Left ventricle myocardium superior (tissue), 1 donor: ENCODE data around the gene JAML. TPM values are rescaled to one million over a fixed set of nuclear protein-coding genes. Genes with fewer than 3 reads are reported as not detected.

Source experiments
- ATAC-seq: fragments of 200-7000 bp; cut with Tn5 transposase; one replicate; pipeline ENCODE4 v1.9.1; 2020; ENCODE audit warnings: mild to moderate bottlenecking, moderate library complexity
- DNase-seq: peaks from one replicate; pipeline ENCODE4 v3.0.0-alpha.2; 2020
- intact Hi-C: fragments of 100-400 bp; cut with micrococcal nuclease; formaldehyde crosslinking; loops from one replicate; pipeline ENCODE4 v1.11.0; 2022
- total RNA-seq: library from RNA; stranded (reverse); fragmentation: NEBNext Ultra II Directional; extraction: Animal tissue kit (Norgen Biotek cat#: 25700); gene quantifications from one replicate; pipeline ENCODE4 v1.2.1, GENCODE V29; 2021
- donor health status: DM: no; HTN: yes; CAD: no; lungs with severe emphysema.

JAML gene
- total RNA-seq, 1 donor from 2014 or later: 4.5 TPM

DNA sequence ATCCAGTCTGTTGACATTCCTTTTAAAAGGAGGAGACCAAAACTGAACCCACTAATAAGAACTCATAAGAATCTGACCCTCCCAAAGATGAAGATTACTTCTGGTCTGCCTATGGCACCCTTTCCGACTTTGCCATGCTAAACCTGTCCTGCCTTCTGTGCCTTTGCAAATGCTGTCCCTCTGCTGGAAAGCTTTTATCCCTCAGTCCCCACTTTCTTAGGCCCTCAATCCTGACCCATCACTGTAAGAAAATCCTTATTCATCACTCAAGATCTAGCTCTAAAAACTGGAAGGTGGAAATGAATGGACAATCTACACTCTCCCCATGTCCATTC, 16.9 kb upstream of the JAML start:
- DNase-seq (no peak), ATAC-seq (peak; percentile 22)
- intact Hi-C loops: no loop called here

DNA sequence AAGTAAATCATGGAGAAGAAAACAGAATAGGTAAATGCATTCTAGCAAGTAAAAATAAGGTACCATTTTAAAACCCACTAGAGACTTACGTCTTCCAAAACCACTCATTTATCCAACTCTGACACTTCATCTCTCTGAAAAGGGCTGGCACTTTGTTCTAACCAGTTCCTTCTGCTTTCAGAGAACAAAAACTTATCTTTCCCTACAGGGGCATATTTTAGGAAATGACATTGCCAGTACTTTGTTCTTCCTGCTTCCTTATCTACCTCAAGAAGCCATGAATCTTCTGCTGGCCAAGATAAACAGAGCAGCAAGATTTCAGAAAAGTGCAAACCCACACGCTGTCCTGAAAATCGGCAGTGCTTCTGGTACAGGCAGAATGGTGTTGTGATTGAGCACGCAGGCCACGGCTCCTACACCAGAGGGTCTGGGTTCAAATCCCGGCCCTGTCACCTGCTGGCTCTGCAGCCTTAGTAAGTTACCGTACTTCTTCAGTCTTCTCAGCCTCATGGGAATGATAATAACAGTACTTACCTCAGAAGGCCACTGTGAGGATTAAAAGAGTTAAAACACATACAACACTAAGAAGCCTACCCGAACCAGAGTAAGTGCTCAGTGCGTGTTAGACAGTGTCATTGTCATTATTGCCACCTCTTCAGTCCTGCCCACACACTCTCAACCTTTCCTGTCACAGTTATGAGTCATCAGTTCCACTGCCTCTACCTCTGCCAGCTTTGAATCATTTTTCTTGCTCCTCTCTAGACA, 16.4 kb upstream of the JAML start:
- intact Hi-C loops: no loop called here
- peak; percentile 87 for ATAC-seq
- DNase-seq: no peak

DNA sequence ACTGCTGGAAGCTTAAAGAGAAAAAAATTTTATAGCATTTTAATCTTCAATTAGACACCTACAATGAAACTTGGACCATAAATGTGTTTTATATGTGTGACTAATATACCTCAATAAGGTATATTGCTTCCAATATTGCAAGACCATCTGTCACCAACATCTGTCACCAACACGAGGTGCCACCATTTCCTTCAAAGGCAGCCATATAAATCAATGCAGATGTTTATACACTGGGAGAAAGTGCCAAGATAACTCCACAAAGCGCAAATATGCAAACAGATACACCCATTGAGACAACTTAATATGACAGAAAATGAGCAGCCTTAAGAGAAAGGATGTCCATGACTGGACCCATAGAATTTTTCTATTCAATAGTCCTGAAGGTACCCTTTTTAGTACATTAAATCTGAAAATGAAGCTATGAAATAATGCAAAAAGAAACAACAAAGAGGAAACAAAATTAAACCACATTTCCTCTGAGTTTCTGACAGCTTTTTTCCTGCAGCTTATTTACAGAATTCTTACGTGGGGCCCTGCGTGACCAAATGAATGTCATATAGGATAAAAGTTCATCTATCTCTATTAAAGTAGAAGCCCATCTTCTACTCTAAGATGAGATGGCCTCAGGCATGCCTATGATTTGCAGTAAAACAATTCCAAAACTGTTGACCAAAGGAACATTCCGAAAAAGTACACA, 14.8 kb upstream of the JAML start:
- DNase-seq: no peak
- no peak for ATAC-seq
- intact Hi-C loops: no loop called here

DNA sequence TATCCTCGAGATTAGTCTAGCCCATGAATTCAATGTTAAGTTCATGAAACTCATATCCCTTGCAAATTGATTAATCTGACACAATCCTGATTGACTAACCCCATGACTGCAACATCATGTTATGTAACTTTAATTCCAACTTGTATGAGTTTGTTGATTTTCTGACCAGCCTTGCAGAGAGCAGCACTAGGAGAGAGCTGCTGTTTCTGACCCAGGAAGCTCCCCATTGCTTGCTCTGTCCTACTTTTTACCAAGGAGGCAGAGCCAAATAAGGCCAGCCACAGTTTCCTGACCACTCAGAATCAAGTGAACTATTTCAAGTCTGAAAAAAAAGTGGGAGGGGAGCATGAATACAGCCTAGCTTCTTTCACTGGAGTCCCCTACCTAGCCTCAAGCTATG, 14.1 kb upstream of the JAML start:
- ATAC-seq (no peak), DNase-seq (no peak)
- intact Hi-C loops: no loop called here

DNA sequence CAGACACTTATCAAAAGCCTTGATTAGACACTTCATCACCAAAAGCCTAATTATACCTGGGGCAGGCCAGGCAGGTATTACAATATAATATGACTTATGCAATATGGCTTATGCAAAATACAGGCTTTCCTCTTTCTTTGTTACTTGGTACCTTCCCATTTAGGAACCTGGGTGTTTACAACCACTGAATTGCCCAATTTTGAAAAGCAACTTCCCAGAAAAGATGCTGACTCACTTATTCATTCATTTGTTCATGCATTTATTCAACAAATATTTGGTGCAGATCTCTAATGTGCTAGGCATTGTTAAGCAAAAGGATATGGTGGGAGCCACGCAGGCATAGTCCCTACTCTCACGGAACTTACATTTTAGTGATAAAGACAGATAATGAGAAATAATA, 13.6 kb upstream of the JAML start:
- DNase-seq (no peak), ATAC-seq (no peak)
- intact Hi-C loops: no loop called here

DNA sequence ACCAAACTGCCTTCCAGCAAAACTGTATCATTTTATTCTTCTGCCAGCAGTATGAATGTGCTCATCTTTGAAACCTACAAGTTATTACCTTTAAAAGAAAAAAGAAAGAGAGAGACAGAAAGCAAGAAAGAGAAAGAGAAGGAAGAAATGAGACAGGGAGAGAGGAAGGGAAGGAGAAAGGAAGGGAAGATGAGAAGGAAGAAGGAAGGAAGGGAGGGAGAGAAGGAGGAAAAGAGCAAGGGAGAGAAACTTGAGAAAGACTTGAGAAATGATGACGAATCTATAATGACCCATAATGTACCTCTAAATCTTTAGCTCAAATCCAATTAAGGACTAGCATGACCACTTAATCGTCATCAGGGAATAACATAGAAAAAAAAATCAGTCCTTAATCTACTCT, 11.4 kb upstream of the JAML start:
- no peak for DNase-seq
- intact Hi-C loops: no loop called here

DNA sequence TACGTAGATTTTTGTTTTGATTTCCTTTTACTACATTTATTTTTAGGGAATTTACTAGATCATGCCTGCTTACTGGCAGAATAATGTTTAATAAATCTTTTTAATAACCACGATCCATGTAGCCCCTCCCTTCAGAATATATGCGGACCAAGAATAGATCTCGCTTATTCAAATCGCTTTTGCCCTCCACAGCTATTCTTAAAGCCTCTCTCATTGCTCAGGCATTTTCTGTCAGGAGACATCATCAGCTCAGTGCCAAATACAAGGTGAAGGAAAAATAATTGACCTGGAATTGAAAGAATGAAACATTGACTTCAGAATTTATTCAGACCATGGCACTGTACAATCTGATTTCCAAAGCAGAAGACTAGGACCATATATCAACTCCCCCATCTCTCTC, 10.0 kb upstream of the JAML start:
- peak; percentile 89 for ATAC-seq
- intact Hi-C loops: no loop called here
- DNase-seq: no peak

More for the DNA sequence above, 11.4 kb upstream of the JAML start:
- ATAC-seq: no peak

DNA sequence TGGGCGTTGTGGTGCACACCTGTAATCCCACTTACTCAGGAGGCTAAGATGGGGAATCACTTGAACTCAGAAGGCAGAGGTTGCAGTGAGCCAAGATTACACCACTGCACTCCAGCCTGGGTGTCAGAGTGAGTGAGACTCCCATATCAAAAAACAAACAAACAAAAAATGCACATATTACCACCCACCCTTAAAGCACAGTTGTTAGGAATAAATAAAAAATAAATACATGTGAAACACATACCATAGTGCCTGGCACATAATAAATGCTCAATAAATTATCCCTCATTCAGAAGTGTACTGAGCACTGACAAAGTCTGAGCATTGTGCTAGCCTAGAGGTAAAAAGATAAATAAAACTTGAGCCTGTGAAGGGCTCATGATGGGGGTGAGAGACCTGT, 9.0 kb upstream of the JAML start:
- intact Hi-C loops: no loop called here
- DNase-seq (no peak), ATAC-seq (no peak)

DNA sequence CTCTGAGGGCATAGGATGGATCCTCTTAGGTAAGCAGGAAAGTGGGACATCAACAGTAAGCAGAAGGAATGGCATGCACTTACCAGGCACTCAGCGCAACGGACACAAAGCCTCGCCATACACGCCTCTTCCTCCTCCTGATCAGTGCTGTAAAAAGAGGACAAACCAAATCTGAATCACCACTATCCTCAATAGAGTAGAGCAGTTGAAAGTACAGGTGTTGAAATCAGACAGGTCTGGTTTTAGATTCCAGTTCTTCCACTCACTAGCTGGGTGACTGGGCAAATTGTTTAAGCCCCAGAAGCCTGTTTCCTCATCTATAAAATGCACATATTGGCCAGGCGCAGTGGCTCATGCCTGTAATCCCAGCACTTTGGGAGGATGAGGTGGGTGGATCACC, 8.6 kb upstream of the JAML start:
- intact Hi-C loops: no loop called here
- no peak for ATAC-seq

DNA sequence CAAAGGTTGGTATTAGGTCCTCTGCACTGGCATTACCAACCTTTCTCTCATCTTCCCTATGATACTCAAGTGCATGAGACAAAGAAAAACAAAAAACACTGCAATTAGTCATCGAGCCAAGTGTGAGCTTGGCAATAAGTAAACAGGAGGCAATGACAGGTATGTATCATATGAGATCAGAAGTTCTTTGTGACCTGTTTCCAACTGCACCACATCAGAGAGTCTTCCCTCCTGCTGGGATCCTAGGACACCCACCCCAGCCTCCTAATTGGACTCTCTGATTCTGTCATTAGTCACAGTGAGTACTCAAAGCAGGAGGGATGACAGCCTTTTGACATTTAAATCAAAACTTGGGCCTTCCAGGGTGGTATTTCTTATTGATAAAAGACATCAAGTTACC, 7.8 kb upstream of the JAML start:
- intact Hi-C loops: no loop called here
- DNase-seq (no peak), ATAC-seq (no peak)

More for the DNA sequence above, 8.6 kb upstream of the JAML start:
- no peak for DNase-seq

DNA sequence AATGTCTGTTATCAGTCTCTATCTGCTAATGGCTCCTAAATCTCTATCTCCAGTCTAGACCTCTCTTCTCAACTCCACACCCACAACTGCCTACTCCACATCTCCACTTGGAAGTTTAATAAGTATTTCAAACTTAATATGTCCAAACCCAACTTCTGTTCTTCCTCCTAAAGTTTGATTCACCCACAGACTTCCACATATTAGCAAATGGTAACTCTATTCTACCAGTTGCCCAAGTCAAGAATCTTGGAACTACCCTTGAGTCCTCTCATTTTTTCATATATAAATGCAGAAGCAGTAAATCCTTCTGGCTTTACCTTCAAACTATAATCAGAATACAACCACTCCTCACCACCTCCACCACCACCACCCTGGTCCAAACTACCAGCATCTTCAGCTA, 6.7 kb upstream of the JAML start:
- DNase-seq: no peak
- intact Hi-C loops: no loop called here
- no peak for ATAC-seq

DNA sequence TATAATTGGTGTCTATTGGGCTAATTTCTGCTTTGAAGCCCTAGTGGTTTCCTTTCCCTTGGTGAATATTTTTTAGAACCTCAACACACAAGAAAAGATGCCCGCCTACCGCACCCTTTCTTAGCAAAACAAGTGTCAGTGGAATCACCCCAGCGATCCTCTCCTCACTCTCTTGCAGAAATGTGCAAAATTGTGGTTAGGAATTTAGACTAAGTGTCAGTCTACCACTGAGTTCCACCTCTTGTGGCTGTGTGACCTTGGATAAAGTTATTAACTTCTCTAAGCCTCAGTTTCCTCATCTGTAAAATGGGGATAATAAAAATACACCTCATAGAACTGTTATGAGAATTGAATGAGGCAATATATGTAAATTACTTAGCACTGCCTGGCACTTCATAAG, 5.3 kb upstream of the JAML start:
- intact Hi-C loops: no loop called here
- ATAC-seq (no peak), DNase-seq (no peak)

DNA sequence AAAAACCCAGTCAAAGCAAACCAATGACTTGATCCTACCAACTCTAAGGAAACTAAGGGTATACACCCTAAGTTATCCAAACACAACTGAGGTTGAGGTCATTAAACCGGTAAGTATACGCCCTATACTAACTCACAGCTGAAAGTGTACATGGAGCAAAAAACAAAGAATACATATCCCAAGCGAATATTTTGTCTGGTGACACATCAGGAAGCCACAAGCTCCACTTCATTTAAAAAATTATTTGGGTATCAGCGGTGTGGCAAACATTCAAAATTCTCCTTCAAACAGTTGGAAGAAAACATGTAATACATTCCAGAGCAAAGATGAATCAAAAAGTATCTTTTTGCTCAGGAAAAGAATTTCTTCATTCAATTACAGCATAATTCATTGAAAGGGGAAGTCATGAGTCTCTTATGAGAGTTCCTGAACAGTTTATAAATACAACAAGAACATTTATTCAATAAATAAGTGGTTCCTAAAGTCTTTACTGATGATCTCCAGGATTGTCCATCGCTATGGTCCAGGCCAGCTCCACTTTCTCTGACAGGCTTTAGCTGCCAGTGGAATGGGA, 4.5 kb upstream of the JAML start:
- DNase-seq: no peak
- no peak for ATAC-seq
- intact Hi-C loops: no loop called here

DNA sequence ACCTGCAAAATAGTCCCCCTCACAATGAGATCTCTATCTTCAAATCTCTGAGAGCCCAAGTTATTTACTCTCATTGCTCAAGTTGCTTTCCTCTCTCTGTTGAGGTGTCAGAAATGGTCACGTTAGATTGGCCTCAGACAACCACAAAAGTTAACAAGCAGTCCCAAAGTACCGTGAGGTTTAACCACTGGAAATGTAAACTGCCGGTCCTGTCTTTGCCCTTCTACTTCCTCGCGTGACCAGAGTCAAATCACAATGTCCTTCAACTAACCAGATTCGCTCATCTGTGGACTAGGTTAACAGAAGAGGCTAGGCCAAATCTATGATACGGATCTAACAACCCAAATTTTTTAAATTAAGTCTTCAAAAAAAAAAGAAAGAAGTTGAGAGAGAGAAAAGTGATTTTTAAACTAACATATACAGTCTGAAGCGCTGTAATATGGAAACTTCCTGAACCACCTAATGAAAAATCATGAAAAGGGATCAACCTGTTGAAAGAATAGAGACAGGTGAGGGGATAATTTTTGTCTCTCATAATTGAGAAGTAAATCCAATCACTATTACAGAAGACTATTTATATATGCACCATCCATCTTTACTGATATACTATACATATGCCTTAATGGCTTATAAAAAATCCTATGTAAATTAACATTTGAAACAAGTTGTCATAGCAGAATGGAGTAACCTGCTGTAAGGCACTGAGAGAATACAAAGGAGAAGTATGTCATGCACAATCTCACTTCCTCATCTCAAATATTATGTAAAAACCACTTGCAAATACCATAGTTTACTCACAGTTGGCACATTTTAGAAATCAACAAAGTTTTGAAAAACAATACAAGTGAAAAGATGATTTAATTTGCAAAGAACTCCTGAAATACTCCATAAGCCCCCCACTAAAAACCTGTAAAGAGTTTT, 3.3 kb upstream of the JAML start:
- ATAC-seq (peak; percentile 31), DNase-seq (no peak)
- intact Hi-C loops: no loop called here

DNA sequence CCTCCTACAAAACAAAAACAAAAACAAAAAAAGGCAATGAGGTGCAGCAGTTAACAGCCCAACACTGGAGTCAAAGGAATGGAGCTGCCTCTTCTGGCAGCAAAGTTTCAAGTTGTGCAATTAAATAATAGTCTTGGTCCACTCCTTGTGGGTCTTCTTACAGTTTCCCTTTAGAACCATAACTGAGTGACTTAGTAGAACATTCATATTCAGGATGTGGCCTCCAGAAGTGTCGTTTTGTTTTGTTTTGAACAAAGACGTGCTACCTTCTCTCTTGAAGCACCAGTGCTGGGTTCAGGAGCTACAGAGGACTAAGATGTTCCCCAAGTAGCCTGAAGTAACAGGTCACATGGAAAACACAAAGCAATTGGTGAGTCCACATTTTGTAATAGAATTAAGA, 2.0 kb upstream of the JAML start:
- ATAC-seq: no peak

DNA sequence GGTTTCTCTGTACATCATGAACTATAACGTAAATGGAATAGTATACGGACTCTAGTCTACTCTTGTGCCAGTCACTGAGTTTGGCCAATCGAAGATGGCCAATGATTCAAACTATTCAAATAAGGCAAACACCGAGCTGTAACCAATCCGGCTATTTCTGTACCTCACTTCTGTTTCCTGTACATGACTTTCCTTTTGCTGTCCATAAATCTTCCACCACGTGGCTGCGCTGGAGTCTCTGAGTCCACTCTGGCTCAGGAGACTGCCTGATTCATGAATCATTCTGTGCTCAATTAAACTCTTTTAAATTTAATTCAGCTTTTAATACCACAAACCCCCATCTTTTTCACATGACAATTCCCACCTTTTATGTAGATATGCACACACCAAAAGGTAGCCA, 1.5 kb upstream of the JAML start:
- DNase-seq: no peak
- intact Hi-C loops: no loop called here
- ATAC-seq: no peak

More for the DNA sequence above, 2.0 kb upstream of the JAML start:
- no peak for DNase-seq
- intact Hi-C loops: no loop called here

DNA sequence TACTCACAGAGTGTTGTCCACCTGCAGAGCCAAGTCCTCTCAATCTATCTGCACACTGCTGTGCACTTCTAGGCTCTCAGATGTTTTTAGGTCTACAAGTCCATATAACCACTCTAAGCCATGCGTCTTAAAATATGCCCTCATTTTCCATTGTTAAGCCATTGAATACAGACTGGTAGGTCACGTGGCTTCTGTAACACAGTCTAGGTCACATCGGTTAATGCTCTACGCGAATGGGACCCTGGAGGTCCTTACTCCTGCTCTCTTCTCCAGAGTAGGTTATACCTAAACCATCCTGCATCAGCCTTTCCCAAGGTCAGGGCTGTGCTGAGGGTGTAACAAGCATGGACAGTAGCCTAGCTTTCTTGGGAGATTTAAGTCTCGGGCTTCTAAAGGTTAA, 819 bp downstream of the JAML start:
- DNase-seq: no peak
- intact Hi-C loops: no loop called here
- ATAC-seq: no peak

DNA sequence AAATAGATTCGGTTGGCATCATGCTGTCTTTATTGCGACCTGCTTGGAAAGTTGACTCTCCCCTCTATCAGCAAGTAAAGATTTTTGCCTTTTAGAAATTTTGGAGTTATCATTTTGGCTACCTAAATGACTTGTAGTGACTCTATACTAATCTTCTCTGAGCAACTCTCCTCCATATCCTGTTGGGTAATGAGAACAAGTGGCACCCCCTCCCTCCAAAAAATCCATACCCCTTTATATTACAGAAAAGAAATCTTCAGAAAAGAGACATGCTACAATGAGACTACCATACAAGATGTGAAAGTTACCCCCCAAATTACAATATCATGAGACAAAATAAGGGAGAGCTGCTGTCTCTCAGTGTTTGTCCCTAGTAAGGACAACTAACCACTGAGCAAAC, 1.2 kb downstream of the JAML start:
- intact Hi-C loops: no loop called here
- ATAC-seq (no peak), DNase-seq (no peak)

DNA sequence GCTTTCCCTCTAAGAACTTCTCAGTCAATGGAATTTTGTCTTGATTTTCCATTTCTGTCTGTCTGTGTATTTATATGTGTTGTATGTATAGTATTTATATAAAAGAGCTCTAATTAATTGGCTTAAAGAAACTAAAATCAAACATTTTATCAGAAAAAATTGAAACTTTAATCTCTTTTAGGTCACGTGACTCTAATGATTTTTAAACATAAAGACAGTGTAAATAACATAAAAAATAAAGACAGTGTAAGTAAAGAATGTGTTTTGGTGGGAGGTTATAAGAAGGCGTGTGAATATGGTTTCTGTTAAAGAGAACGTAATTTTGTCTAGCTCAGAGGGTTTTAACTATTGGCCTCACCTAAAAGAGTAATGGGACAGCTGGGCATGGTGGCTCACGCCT, 2.4 kb downstream of the JAML start:
- DNase-seq (no peak), ATAC-seq (no peak)
- intact Hi-C loops: no loop called here

DNA sequence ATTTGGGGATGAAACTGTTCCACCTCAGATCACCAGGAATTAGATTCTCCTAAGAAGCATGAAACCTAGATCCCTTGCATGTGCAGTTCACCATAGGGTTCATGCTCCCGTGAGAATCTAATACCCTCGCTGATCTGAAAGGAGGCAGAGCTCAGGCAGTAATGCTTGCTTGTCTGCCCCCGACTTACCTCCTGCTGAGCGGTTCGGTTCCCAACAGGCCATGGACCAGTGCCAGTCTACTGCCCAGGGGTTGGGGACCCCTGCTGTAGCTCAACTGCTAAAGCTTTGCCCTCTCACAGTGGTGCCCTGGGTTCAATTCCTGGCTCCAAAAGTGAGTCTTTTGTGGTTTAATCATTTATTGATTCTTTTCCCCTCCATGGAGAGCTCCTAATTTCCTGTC, 3.4 kb downstream of the JAML start:
- intact Hi-C loops: no loop called here
- ATAC-seq (no peak), DNase-seq (no peak)
